ENCODE measurements around the gene TMEM222. TPM values are rescaled to one million over a fixed set of nuclear protein-coding genes. Genes with fewer than 3 reads are reported as not detected.

TMEM222 gene
- polyA plus RNA-seq, 1 donor (not counting 4 experiments of a cell fraction or from before 2014, with no cell fraction given): 23.7 TPM

DNA sequence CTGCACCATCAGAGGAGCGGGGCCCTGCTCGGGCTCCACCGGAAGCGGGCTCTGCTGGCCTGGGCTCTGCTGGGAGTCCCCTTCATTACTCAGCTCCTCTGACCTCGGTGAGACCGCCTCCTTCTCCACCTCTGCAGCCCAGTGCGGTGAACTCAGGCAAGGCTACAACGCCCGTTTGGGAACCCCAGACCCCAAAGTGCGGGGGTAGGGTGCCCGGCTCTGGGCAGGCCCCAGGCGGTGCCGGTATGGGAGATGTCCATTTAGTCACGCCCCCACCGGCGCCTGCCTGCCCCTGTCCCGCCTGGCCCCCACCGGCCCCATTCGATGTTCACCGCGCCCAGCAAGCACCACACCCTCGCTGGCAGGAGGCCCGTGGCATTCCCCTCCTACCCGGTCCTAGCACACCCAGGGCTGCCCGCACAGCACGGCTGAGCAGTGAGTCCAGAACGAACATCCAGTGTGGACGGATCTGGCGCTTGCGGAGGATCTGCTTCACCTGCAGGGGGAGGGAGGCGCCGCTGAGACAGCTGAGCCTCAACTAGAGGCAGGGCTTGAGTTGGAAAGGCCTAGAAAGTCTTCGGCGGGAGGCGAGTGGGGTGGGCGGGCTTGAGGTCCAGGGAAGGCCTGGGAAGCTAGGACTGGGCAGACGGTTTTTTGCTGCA, 34.8 kb downstream of the TMEM222 start:
- H3K4me1 ChIP-seq (ENCODE audit: control insufficient read depth, extremely low read depth, insufficient read depth, low read length): peaks cover 6% of the 10 kb centered on the region
- TF ChIP-seq, protein P1, sequence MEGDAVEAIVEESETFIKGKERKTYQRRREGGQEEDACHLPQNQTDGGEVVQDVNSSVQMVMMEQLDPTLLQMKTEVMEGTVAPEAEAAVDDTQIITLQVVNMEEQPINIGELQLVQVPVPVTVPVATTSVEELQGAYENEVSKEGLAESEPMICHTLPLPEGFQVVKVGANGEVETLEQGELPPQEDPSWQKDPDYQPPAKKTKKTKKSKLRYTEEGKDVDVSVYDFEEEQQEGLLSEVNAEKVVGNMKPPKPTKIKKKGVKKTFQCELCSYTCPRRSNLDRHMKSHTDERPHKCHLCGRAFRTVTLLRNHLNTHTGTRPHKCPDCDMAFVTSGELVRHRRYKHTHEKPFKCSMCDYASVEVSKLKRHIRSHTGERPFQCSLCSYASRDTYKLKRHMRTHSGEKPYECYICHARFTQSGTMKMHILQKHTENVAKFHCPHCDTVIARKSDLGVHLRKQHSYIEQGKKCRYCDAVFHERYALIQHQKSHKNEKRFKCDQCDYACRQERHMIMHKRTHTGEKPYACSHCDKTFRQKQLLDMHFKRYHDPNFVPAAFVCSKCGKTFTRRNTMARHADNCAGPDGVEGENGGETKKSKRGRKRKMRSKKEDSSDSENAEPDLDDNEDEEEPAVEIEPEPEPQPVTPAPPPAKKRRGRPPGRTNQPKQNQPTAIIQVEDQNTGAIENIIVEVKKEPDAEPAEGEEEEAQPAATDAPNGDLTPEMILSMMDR (optimal IDR thresholded peaks at IDR 0.05 in 1 of 3, IDR thresholded peaks at IDR 0.05 in 1 of 3, conservative IDR thresholded peaks at IDR 0.05 in 1 of 3; ENCODE audit: extremely low read depth in 1 of 3, insufficient read depth in 2 of 3, low read length in 3 of 3): peak in 1 of 3 experiments; percentile 42
- TF ChIP-seq EZH2 (IDR thresholded peaks at IDR 0.05; ENCODE audit: low read length): no peak
- no peak overlapping the region for H3K4me2 ChIP-seq (ENCODE audit: control insufficient read depth, extremely low read depth, insufficient read depth, low read depth, low read length)
- H3K27ac ChIP-seq (ENCODE audit: control insufficient read depth, insufficient read depth, low read length): no peak overlapping the region
- peaks cover 3% of the 10 kb centered on the region for H4K20me1 ChIP-seq (ENCODE audit: control insufficient read depth, extremely low read depth, insufficient read depth, low read length)
- peak overlapping the region; percentile 15 for H3K9ac ChIP-seq (ENCODE audit: control insufficient read depth, extremely low read depth, insufficient read depth, low read length)
- dilution Hi-C loops (cut with MboI; ENCODE audit: extremely low pct_ligation_motif_present, low sequenced_read_pairs): no loop called here
- H3K9me3 ChIP-seq (ENCODE audit: control insufficient read depth, low read depth, low read length): no peaks in the 10 kb centered on the region
- H3K4me3 ChIP-seq (ENCODE audit: control insufficient read depth in 2 of 3, extremely low read depth in 1 of 3, insufficient read depth in 2 of 3, low read depth in 1 of 3, low read length in 3 of 3): no peak overlapping the region
- H3K79me2 ChIP-seq (ENCODE audit: control insufficient read depth, insufficient read depth, low read length): no peaks in the 10 kb centered on the region
- no peaks in the 10 kb centered on the region for H3K27me3 ChIP-seq (ENCODE audit: control insufficient read depth, extremely low read depth, insufficient read depth, low read length)
- no peak overlapping the region for H2AFZ ChIP-seq (ENCODE audit: control insufficient read depth, low read length)
- H3K36me3 ChIP-seq (ENCODE audit: control insufficient read depth in 2 of 2, extremely low read depth in 1 of 2, insufficient read depth in 2 of 2, low read length in 2 of 2): peaks cover 17 to 35% of the 10 kb centered on the region in 2 experiments
- no peak for FAIRE-seq
- DNase-seq (ENCODE audit: low read depth, low spot score): no peak
- no peaks in the 10 kb centered on the region for H3K9me1 ChIP-seq (ENCODE audit: control insufficient read depth, extremely low read depth, insufficient read depth, low read length)

DNA sequence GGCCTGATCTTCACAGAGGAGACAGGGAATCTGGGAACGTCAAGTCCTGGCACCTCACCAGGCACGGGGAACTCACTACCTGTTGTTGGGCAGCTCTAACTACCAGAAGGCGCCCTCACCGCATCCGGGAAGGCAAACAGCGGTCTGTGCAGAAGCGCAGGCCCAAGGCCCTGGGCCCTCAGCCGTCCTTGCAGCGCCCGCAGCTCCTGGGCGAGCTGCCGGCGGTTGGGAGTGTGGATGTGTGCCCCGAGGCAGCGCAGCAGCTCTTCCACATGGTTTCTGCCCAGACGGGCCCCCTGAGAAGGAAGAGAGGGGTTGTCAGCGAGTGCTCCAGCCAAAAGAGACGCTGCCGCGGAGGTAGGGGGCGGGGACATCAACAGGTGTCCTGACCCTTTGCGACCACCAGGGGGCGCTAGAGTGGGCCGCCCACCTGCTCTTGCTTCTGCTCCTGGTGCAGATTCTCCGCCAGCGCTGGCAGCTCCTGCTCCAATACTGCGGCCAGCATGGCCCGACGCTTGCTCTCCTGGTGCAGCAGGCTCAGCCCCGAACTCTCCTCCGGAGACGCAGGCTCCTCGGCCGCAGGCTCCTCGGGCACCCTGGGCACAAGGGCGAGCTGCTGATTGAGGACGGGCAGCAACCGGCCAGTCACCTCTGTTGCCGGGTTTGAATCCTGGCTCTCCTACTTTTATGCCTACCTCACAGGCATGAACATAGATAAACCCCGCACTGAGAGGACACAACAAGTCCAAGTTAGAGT, 35.5 kb downstream of the TMEM222 start:
- Histone ChIP-seq H3K9me3 (ENCODE audit: control insufficient read depth, low read depth, low read length) (no peaks in the 10 kb centered on the region), H3K9ac (ENCODE audit: control insufficient read depth, extremely low read depth, insufficient read depth, low read length) (peak overlapping the region; percentile 15), H3K4me1 (ENCODE audit: control insufficient read depth, extremely low read depth, insufficient read depth, low read length) (peaks cover 6% of the 10 kb centered on the region), H3K79me2 (ENCODE audit: control insufficient read depth, insufficient read depth, low read length) (no peaks in the 10 kb centered on the region), H3K4me3 (ENCODE audit: control insufficient read depth in 2 of 3, extremely low read depth in 1 of 3, insufficient read depth in 2 of 3, low read depth in 1 of 3, low read length in 3 of 3) (no peak overlapping the region), H3K27ac (ENCODE audit: control insufficient read depth, insufficient read depth, low read length) (no peak overlapping the region), H2AFZ (ENCODE audit: control insufficient read depth, low read length) (no peak overlapping the region), H4K20me1 (ENCODE audit: control insufficient read depth, extremely low read depth, insufficient read depth, low read length) (peaks cover 3% of the 10 kb centered on the region), H3K27me3 (ENCODE audit: control insufficient read depth, extremely low read depth, insufficient read depth, low read length) (no peaks in the 10 kb centered on the region), H3K36me3 (ENCODE audit: control insufficient read depth in 2 of 2, extremely low read depth in 1 of 2, insufficient read depth in 2 of 2, low read length in 2 of 2) (peaks cover 21 to 39% of the 10 kb centered on the region in 2 experiments), H3K9me1 (ENCODE audit: control insufficient read depth, extremely low read depth, insufficient read depth, low read length) (no peaks in the 10 kb centered on the region), H3K4me2 (ENCODE audit: control insufficient read depth, extremely low read depth, insufficient read depth, low read depth, low read length) (peak overlapping the region; percentile 37)
- dilution Hi-C loops (cut with MboI; ENCODE audit: extremely low pct_ligation_motif_present, low sequenced_read_pairs): no loop called here
- TF ChIP-seq, protein P1 (optimal IDR thresholded peaks at IDR 0.05 in 1 of 3, IDR thresholded peaks at IDR 0.05 in 1 of 3, conservative IDR thresholded peaks at IDR 0.05 in 1 of 3; ENCODE audit: extremely low read depth in 1 of 3, insufficient read depth in 2 of 3, low read length in 3 of 3): peak; percentile 77 to 98 (median 94)
- TF ChIP-seq EZH2 (IDR thresholded peaks at IDR 0.05; ENCODE audit: low read length): no peak
- FAIRE-seq: no peak
- no peak for DNase-seq (ENCODE audit: low read depth, low spot score)

All from keratinocyte (primary cell).